Upper lobe of right lung (tissue), 1 donor: ENCODE results near the gene LEF1. TPM values are rescaled to one million over a fixed set of nuclear protein-coding genes. Genes with fewer than 3 reads are reported as not detected.

Experiments used
- ATAC-seq: fragments of 200-7000 bp; cut with Tn5 transposase; one replicate; pipeline ENCODE4 v1.9.1; 2020; ENCODE audit warnings: mild to moderate bottlenecking, moderate library complexity
- DNase-seq: peaks from one replicate; pipeline ENCODE4 v3.0.0-alpha.2; 2020
- H3K27ac ChIP-seq: fragments of 200-600 bp; one replicate; pipeline ENCODE4 v1.8.0; 2022
- H3K27me3 ChIP-seq: fragments of 200-600 bp; one replicate; pipeline ENCODE4 v1.8.0; 2022; ENCODE audit warnings: mild to moderate bottlenecking
- H3K36me3 ChIP-seq: fragments of 200-600 bp; one replicate; pipeline ENCODE4 v1.8.0; 2022
- H3K4me1 ChIP-seq: fragments of 200-600 bp; one replicate; pipeline ENCODE4 v1.8.0; 2022
- H3K4me3 ChIP-seq: fragments of 200-600 bp; one replicate; pipeline ENCODE4 v1.8.0; 2022; ENCODE audit warnings: mild to moderate bottlenecking
- H3K9me3 ChIP-seq: fragments of 200-600 bp; one replicate; pipeline ENCODE4 v1.8.0; 2022
- intact Hi-C: fragments of 100-400 bp; cut with DNase I; formaldehyde crosslinking; loops from one replicate; pipeline ENCODE4 v1.11.0; 2022
- total RNA-seq: library from RNA; stranded (reverse); fragmentation: NEBNext Ultra II Directional; extraction: Animal tissue kit (Norgen Biotek cat#: 25700); gene quantifications from one replicate; pipeline ENCODE4 v1.2.1, GENCODE V29; 2021
- TF ChIP-seq, protein P1 (sequence below): fragments of 200-600 bp; IDR thresholded peaks from one replicate; pipeline ENCODE4 v1.8.0; 2022; ENCODE audit warnings: antibody characterized with exemption
- donor health status: DM: no; HTN: yes; CAD: no; lungs with severe emphysema.

LEF1 gene
- total RNA-seq, 1 donor from 2014 or later: 9.1 TPM

DNA sequence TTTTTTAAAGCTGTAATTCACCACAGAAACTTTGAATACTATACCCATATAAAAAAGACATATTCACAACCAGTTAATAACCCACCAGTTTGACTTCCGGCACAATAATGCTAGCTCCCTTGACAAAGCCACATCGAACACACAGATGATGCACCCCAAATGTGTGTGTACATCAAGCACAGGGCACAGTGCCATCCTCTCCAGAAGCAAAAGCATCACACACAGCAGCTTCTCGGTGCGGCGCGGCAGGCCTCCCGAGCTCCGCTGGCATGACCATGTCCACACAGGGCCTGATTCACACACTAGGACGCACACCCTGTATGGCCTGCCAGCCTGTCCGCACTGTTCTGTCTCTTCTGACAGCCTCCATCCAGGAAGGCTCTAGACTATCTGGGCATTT, 88.0 kb downstream of the LEF1 start:
- no peak for DNase-seq
- Histone ChIP-seq H3K27ac (no peak overlapping the region), H3K9me3 (no peaks in the 10 kb centered on the region), H3K27me3 (no peaks in the 10 kb centered on the region), H3K36me3 (no peaks in the 10 kb centered on the region), H3K4me1 (no peaks in the 10 kb centered on the region), H3K4me3 (no peak overlapping the region)
- ATAC-seq: no peak
- intact Hi-C loops: no loop called here
- TF ChIP-seq, protein P1, sequence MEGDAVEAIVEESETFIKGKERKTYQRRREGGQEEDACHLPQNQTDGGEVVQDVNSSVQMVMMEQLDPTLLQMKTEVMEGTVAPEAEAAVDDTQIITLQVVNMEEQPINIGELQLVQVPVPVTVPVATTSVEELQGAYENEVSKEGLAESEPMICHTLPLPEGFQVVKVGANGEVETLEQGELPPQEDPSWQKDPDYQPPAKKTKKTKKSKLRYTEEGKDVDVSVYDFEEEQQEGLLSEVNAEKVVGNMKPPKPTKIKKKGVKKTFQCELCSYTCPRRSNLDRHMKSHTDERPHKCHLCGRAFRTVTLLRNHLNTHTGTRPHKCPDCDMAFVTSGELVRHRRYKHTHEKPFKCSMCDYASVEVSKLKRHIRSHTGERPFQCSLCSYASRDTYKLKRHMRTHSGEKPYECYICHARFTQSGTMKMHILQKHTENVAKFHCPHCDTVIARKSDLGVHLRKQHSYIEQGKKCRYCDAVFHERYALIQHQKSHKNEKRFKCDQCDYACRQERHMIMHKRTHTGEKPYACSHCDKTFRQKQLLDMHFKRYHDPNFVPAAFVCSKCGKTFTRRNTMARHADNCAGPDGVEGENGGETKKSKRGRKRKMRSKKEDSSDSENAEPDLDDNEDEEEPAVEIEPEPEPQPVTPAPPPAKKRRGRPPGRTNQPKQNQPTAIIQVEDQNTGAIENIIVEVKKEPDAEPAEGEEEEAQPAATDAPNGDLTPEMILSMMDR: no peak

DNA sequence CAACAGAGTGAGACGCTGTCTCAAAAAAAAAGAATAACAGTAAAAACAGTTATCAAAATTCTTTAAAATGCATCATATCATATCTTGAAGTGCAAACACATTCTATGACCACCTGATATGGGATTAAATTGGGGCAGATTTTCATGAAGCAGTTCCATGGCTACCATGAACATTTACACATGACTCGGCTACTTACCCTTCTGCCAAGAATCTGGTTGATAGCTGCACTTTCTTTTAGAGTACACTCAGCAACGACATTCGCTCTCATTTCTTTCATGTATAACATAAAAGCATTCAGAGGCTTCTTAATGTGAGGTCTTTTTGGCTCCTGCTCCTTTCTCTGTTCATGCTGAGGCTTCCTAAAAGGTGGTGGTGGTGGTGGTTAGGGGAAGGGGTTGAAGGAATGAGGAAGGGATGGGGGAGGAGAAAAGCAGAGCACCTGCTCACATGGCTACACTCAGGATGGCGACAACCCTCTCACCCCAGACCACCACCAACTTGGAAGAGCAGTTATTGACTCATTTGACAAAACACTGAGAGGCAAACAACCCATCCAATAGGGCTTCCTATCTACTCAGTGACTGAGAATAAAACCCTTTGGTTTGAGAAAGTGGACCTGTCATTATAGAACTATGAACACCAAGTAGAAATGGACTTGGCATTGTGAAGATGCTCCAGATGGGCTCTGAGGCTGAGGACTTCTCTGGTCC, 90.6 kb downstream of the LEF1 start:
- ATAC-seq (no peak), DNase-seq (no peak)
- Histone ChIP-seq H3K9me3 (no peaks in the 10 kb centered on the region), H3K4me1 (no peaks in the 10 kb centered on the region), H3K36me3 (no peaks in the 10 kb centered on the region), H3K4me3 (no peak overlapping the region), H3K27me3 (no peaks in the 10 kb centered on the region), H3K27ac (no peak overlapping the region)
- TF ChIP-seq, protein P1: no peak
- intact Hi-C loops: no loop called here

DNA sequence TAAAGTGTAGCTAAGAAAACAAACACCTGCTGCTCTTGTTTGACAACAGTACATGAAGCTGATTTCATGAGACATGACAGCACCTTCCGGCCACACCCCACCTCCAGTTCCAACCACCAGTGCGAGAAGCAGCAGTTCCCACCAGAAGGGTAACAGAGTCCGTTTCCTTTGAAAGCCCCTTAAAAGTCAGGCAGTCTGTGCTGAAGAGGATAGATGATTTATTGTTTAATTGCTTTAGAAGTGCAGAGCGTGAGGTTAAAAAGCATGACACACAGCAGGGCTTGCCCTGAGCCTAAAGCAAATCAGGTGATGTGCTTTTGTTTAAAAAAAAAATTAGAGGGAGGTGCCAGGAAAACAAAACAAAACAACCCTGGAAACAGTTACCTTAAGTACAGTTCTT, 96.4 kb downstream of the LEF1 start:
- Histone ChIP-seq H3K27me3 (no peaks in the 10 kb centered on the region), H3K4me3 (no peak overlapping the region), H3K4me1 (no peaks in the 10 kb centered on the region), H3K27ac (no peak overlapping the region), H3K36me3 (no peaks in the 10 kb centered on the region), H3K9me3 (no peaks in the 10 kb centered on the region)
- DNase-seq (no peak), ATAC-seq (no peak)
- intact Hi-C loops: no loop called here
- TF ChIP-seq, protein P1: no peak

DNA sequence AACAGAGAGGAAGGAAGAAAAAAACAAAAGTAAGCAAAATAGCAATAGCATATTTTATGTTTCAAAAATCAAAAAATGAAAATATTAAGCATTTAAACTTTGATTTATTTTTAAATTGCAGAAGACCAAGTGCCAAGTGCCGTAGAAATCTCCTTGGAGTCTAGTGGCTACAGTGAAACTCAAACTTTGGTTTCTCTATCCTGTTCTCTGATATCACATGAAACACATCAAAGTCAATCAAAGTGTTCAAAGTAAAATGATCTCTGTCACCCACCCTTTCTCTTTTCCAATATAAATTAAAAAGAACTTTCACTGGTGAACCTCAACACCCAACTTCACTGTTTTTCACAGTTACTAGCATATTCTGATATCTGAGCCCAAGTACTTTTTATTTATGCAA, 98.0 kb downstream of the LEF1 start:
- TF ChIP-seq, protein P1: no peak
- no peaks in the 10 kb centered on the region for H3K36me3 ChIP-seq
- intact Hi-C loops: no loop called here
- H3K9me3 ChIP-seq: no peaks in the 10 kb centered on the region
- no peaks in the 10 kb centered on the region for H3K27me3 ChIP-seq
- H3K4me1 ChIP-seq: no peaks in the 10 kb centered on the region
- no peak for DNase-seq
- H3K27ac ChIP-seq: no peak overlapping the region
- no peak for ATAC-seq
- H3K4me3 ChIP-seq: no peak overlapping the region

DNA sequence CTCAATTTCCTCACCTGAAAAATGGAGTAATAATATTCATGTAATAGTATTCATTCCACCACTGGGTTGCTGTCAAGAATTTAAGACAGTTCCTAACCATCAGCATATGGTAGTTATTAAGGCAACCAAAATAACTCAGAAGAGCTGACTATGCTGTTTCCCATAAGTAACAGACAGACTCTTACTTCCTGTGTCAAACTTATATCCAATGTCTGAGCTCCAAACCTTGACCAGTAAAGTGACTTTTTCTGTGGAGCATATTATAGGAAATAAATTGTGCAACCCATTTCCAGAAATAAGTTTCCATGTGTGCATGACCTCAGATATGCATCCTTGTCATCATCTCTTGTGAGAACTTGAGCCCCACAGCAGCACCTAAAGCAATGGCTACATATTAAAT, 100.3 kb downstream of the LEF1 start:
- Histone ChIP-seq H3K9me3 (no peaks in the 10 kb centered on the region), H3K27me3 (no peaks in the 10 kb centered on the region), H3K27ac (no peak overlapping the region), H3K4me1 (no peaks in the 10 kb centered on the region), H3K4me3 (no peak overlapping the region), H3K36me3 (no peaks in the 10 kb centered on the region)
- no peak for ATAC-seq
- DNase-seq: no peak
- TF ChIP-seq, protein P1: no peak
- intact Hi-C loops: no loop called here
